ENCODE measurements around the gene CTBP2.

- TF ChIP-seq CTCF (IDR thresholded peaks at IDR 0.05; ENCODE audit: low read length) (no peak), EZH2 (optimal IDR thresholded peaks at IDR 0.05; ENCODE audit: low read depth, low read length) (no peak)
Measured at GRCh38 chr10:125156739-125157480, 3.5 kb downstream of the CTBP2 start.

Measured in MM.1S (cell line).